ENCODE results near the gene AKR1C3. TPM values are rescaled to one million over a fixed set of nuclear protein-coding genes. Genes with fewer than 3 reads are reported as not detected.
A peak's percentile ranks its signal among the peaks of the same experiment; 100 is the strongest.
"Not testable (repeated sequence)": the region's sequence is repeated elsewhere in the genome, so short reads cannot be mapped to it uniquely, and the experiment has no call there.

Gene AKR1C3
- total and polyA plus RNA-seq, 7 experiments from 2014 or later = 2.9 to 22.8 (median 6.1) TPM

DNA sequence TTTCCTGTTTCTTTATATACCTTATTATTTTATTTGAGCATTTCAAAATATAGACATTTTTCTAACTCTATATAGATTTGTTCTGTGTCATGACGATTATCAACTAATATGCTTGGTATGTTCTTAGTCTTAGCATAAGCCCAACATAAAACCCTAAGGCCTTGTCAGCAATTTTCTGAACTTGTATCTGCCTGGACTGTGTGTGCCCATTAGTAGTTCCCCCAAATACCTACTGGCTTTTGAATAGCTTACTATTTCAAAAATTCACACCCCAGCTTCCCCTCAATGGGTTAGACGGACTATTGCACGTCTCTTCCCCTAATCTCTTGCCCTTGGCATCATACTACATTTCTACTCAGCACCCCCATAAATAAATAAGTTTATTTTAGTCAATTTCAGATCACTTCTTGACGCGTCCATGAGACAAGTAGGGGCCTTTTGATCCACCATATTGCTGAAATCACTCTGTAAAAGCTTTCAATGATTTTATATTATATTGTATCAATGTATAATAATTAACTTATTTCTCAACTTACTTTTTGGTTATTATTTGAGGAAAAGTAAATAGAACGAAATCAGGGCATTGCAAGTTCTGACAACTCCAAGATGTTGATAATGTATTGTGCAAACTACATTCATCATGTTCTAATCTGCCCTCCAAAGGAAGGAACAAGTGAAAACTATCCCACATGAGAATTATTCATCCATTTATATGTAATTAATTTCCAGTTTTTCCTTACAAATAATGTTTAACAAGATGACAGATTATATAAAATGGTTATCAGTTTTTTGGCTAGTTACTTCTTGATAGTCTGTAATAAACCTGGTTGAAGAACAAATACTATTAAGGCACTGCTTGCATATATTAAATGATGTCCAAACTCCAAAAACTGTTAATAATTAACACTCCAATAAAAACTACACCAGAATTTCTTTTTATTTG, 1.1 kb upstream of the AKR1C3 start:
- Histone ChIP-seq H3K27ac (ENCODE audit: low read depth, low read length) (no peak overlapping the region), H3K36me3 (ENCODE audit: control insufficient read depth in 2 of 3, insufficient read depth in 3 of 3, low read length in 3 of 3) (no peaks in the 10 kb centered on the region), H3K9me3 (ENCODE audit: control insufficient read depth in 2 of 3, low read length in 3 of 3) (no peaks in the 10 kb centered on the region), H3K4me1 (ENCODE audit: control insufficient read depth in 2 of 2, insufficient read depth in 2 of 2, low read length in 2 of 2) (no peaks in the 10 kb centered on the region), H3K4me3 (ENCODE audit: low read length) (no peak overlapping the region), H3K27me3 (ENCODE audit: control insufficient read depth in 2 of 2, insufficient read depth in 2 of 2, low read length in 2 of 2) (no peaks in the 10 kb centered on the region)
- no peak overlapping the region for H3K27ac Mint-ChIP-seq
- ATAC-seq (no peak), DNase-seq (no peak)
- ChIA-PET POLR2A (no interaction called here), CTCF (no interaction called here)
- H3K4me1 Mint-ChIP-seq = peaks cover 0 to 25% (median 15%) of the 10 kb centered on the region in 7 donors
- H3K27me3 Mint-ChIP-seq = peaks cover 4 to 35% (median 20%) of the 10 kb centered on the region in 5 donors
- intact Hi-C loops (cut with micrococcal nuclease) = loop anchor here in 1 of 2 donors (5.0 kb wide), 2 partner anchors 246 to 339 kb away; no protein-coding TSS in a partner anchor
- peaks cover 0 to 12% (median 0%) of the 10 kb centered on the region in 5 donors for H3K36me3 Mint-ChIP-seq
- peaks cover 0 to 20% (median 7%) of the 10 kb centered on the region in 11 donors for H3K9me3 Mint-ChIP-seq
- no peak overlapping the region for H3K4me3 Mint-ChIP-seq

GRCh38 chr10:5095687-5096086, 1.5 kb downstream of the AKR1C3 start:
- no peaks in the 10 kb centered on the region for H3K27me3 ChIP-seq (ENCODE audit: control insufficient read depth in 2 of 2, insufficient read depth in 2 of 2, low read length in 2 of 2)
- no peaks in the 10 kb centered on the region for H3K36me3 ChIP-seq (ENCODE audit: control insufficient read depth in 2 of 3, insufficient read depth in 3 of 3, low read length in 3 of 3)
- H3K4me3 ChIP-seq (ENCODE audit: low read length) = no peak overlapping the region
- no peak overlapping the region for H3K27ac ChIP-seq (ENCODE audit: low read depth, low read length)
- no peaks in the 10 kb centered on the region for H3K4me1 ChIP-seq (ENCODE audit: control insufficient read depth in 2 of 2, insufficient read depth in 2 of 2, low read length in 2 of 2)
- H3K9me3 Mint-ChIP-seq = peaks cover 0 to 7% (median 0%) of the 10 kb centered on the region in 11 donors
- H3K9me3 ChIP-seq (ENCODE audit: control insufficient read depth in 2 of 3, low read length in 3 of 3) = no peaks in the 10 kb centered on the region
- ChIA-PET POLR2A (interaction anchor here (1.0 kb wide), 1 partner anchor 197 kb away, joined by 5 read pairs; no protein-coding TSS in a partner anchor), CTCF (interaction anchor here (0.7 to 3.6 kb wide), 6 partner anchors 186 to 288 kb away, joined by 3 to 13 read pairs (median 4); no protein-coding TSS in a partner anchor)
- peak overlapping the region in 5 of 10 donors; percentile 4 to 93 (median 70) for H3K4me3 Mint-ChIP-seq
- H3K27me3 Mint-ChIP-seq = peaks cover 0 to 39% (median 7%) of the 10 kb centered on the region in 5 donors
- ATAC-seq (no peak), DNase-seq (no peak)
- intact Hi-C loops (cut with micrococcal nuclease) = no loop called here
- peaks cover 0 to 27% (median 8%) of the 10 kb centered on the region in 5 donors for H3K36me3 Mint-ChIP-seq
- peaks cover 0 to 25% (median 15%) of the 10 kb centered on the region in 7 donors for H3K4me1 Mint-ChIP-seq
- H3K27ac Mint-ChIP-seq = no peak overlapping the region

DNA sequence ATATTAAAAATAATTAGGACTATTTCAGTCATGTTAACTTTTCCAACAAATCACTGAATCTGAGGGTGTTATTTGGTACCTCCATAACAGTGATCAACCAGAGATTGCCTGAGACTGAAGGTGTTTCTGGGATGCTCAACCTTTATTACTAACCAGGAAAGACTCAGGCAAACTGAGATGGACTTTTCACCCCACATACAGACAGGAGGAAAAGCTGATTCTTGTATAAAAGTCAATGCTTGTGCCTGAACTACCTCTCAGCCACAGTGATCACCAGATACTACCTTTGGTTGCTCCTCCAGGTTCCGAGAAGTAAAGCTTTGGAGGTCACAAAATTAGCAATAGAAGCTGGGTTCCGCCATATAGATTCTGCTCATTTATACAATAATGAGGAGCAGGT, 1.9 kb downstream of the AKR1C3 start:
- ATAC-seq (no peak), DNase-seq (no peak)
- Histone ChIP-seq H3K27me3 (ENCODE audit: control insufficient read depth in 2 of 2, insufficient read depth in 2 of 2, low read length in 2 of 2) (no peaks in the 10 kb centered on the region), H3K9me3 (ENCODE audit: control insufficient read depth in 2 of 3, low read length in 3 of 3) (no peaks in the 10 kb centered on the region), H3K4me1 (ENCODE audit: control insufficient read depth in 2 of 2, insufficient read depth in 2 of 2, low read length in 2 of 2) (no peaks in the 10 kb centered on the region), H3K4me3 (ENCODE audit: low read length) (no peak overlapping the region), H3K36me3 (ENCODE audit: control insufficient read depth in 2 of 3, insufficient read depth in 3 of 3, low read length in 3 of 3) (no peaks in the 10 kb centered on the region), H3K27ac (ENCODE audit: low read depth, low read length) (no peak overlapping the region)
- no peak overlapping the region for H3K27ac Mint-ChIP-seq
- H3K36me3 Mint-ChIP-seq = peaks cover 0 to 27% (median 8%) of the 10 kb centered on the region in 5 donors
- peaks cover 0 to 25% (median 15%) of the 10 kb centered on the region in 7 donors for H3K4me1 Mint-ChIP-seq
- POLR2A ChIA-PET = no interaction called here
- peaks cover 0 to 7% (median 0%) of the 10 kb centered on the region in 11 donors for H3K9me3 Mint-ChIP-seq
- peaks cover 0 to 35% (median 7%) of the 10 kb centered on the region in 5 donors for H3K27me3 Mint-ChIP-seq
- H3K4me3 Mint-ChIP-seq = peak overlapping the region in 2 of 10 donors; percentile 47 to 92
- CTCF ChIA-PET = interaction anchor here (1.0 to 3.6 kb wide), 2 partner anchors 281 to 288 kb away, joined by 3 to 13 read pairs; no protein-coding TSS in a partner anchor
- intact Hi-C loops (cut with micrococcal nuclease) = no loop called here

DNA sequence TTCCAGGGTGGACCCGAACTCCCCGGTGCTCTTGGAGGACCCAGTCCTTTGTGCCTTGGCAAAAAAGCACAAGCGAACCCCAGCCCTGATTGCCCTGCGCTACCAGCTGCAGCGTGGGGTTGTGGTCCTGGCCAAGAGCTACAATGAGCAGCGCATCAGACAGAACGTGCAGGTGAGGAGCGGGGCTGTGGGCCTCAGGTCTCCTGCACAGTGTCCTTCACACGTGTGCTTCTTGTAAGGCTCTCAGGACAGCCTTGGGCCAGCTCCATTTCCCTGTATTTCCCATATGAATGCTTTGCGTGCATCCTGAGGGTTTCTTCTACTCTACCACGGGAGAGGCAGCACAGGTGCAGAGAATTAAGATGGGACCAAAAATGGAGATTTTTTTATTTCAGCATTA, 8.3 kb downstream of the AKR1C3 start:
- CTCF ChIA-PET; intact Hi-C loops (cut with micrococcal nuclease); H3K27ac ChIP-seq (ENCODE audit: low read depth, low read length); H3K36me3 ChIP-seq (ENCODE audit: control insufficient read depth in 2 of 3, insufficient read depth in 3 of 3, low read length in 3 of 3); POLR2A ChIA-PET; H3K9me3 Mint-ChIP-seq; ATAC-seq; H3K27ac Mint-ChIP-seq; H3K4me3 Mint-ChIP-seq; H3K9me3 ChIP-seq (ENCODE audit: control insufficient read depth in 2 of 3, low read length in 3 of 3); DNase-seq; H3K27me3 ChIP-seq (ENCODE audit: control insufficient read depth in 2 of 2, insufficient read depth in 2 of 2, low read length in 2 of 2); H3K4me3 ChIP-seq (ENCODE audit: low read length); H3K4me1 ChIP-seq (ENCODE audit: control insufficient read depth in 2 of 2, insufficient read depth in 2 of 2, low read length in 2 of 2); H3K4me1 Mint-ChIP-seq: not testable (repeated sequence)
- H3K27me3 Mint-ChIP-seq = peaks cover 0 to 19% (median 0%) of the 10 kb centered on the region in 5 donors
- peaks cover 0 to 60% (median 15%) of the 10 kb centered on the region in 5 donors for H3K36me3 Mint-ChIP-seq

DNA sequence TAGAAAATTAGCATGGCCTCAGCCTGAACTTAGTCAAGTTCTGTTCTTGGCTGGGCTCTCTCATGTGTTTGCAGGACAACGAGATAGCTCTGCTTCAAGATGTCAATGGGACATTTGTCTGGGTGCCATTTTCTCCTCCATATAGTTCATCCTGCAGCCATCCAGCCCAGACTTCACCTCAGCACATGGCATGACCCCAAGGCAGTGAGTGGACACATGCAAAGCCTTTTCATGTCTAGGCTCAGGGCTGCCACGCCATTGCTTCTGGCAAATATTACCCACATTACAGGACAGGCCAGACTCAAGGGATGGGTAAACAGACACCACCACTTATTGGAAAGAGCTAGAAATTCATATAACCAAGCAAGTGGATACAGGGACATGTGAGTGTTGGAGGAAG, 9.3 kb downstream of the AKR1C3 start:
- Mint-ChIP-seq H3K36me3 (peaks cover 0 to 59% (median 18%) of the 10 kb centered on the region in 5 donors), H3K4me1 (peaks cover 0 to 3% (median 0%) of the 10 kb centered on the region in 7 donors), H3K27me3 (peaks cover 0 to 16% (median 0%) of the 10 kb centered on the region in 5 donors), H3K4me3 (no peak overlapping the region), H3K9me3 (peaks cover 0 to 1% (median 0%) of the 10 kb centered on the region in 11 donors), H3K27ac (no peak overlapping the region)
- Histone ChIP-seq H3K27ac (ENCODE audit: low read depth, low read length) (no peak overlapping the region), H3K4me3 (ENCODE audit: low read length) (no peak overlapping the region), H3K9me3 (ENCODE audit: control insufficient read depth in 2 of 3, low read length in 3 of 3) (no peaks in the 10 kb centered on the region), H3K36me3 (ENCODE audit: control insufficient read depth in 2 of 3, insufficient read depth in 3 of 3, low read length in 3 of 3) (peaks cover 0 to 6% (median 0%) of the 10 kb centered on the region in 3 experiments), H3K4me1 (ENCODE audit: control insufficient read depth in 2 of 2, insufficient read depth in 2 of 2, low read length in 2 of 2) (no peaks in the 10 kb centered on the region), H3K27me3 (ENCODE audit: control insufficient read depth in 2 of 2, insufficient read depth in 2 of 2, low read length in 2 of 2) (no peaks in the 10 kb centered on the region)
- ATAC-seq = no peak
- ChIA-PET CTCF (no interaction called here), POLR2A (no interaction called here)
- intact Hi-C loops (cut with micrococcal nuclease) = no loop called here
- DNase-seq = no peak

GRCh38 chr10:5105626-5106025, 11.4 kb downstream of the AKR1C3 start:
- Histone ChIP-seq H3K27ac (ENCODE audit: low read depth, low read length) (no peak overlapping the region), H3K36me3 (ENCODE audit: control insufficient read depth in 2 of 3, insufficient read depth in 3 of 3, low read length in 3 of 3) (peaks cover 0 to 6% (median 0%) of the 10 kb centered on the region in 3 experiments), H3K4me3 (ENCODE audit: low read length) (no peak overlapping the region), H3K27me3 (ENCODE audit: control insufficient read depth in 2 of 2, insufficient read depth in 2 of 2, low read length in 2 of 2) (no peaks in the 10 kb centered on the region), H3K4me1 (ENCODE audit: control insufficient read depth in 2 of 2, insufficient read depth in 2 of 2, low read length in 2 of 2) (no peaks in the 10 kb centered on the region), H3K9me3 (ENCODE audit: control insufficient read depth in 2 of 3, low read length in 3 of 3) (no peaks in the 10 kb centered on the region)
- intact Hi-C loops (cut with micrococcal nuclease) = no loop called here
- DNase-seq (no peak), ATAC-seq (no peak)
- no peak overlapping the region for H3K4me3 Mint-ChIP-seq
- CTCF ChIA-PET = no interaction called here
- H3K36me3 Mint-ChIP-seq = peaks cover 0 to 57% (median 16%) of the 10 kb centered on the region in 5 donors
- peaks cover 0 to 14% (median 0%) of the 10 kb centered on the region in 5 donors for H3K27me3 Mint-ChIP-seq
- peaks cover 0 to 3% (median 0%) of the 10 kb centered on the region in 7 donors for H3K4me1 Mint-ChIP-seq
- H3K27ac Mint-ChIP-seq = no peak overlapping the region
- peaks cover 0 to 5% (median 1%) of the 10 kb centered on the region in 11 donors for H3K9me3 Mint-ChIP-seq
- POLR2A ChIA-PET = no interaction called here
